A673 (cell line): ENCODE results near the gene WDR36.

ENCODE experiments used
- EZH2 ChIP-seq: fragments of 200-600 bp; sonication (generic); IDR thresholded peaks from 2 replicates; pipeline ENCODE4 v1.6.1; 2017; ENCODE audit warnings: borderline replicate concordance, low read depth, mild to moderate bottlenecking, mixed read lengths, antibody characterized with exemption, low read length; ENCODE audit not compliant: poor library complexity, severe bottlenecking
- TF ChIP-seq, protein P1 (sequence below): fragments of 300-800, 200-600 bp; sonication (generic); conservative IDR thresholded peaks from 2 replicates; pipeline ENCODE4 v1.5.1; 2017; ENCODE audit warnings: low read depth, mild to moderate bottlenecking, antibody characterized with exemption, low read length, moderate library complexity, mixed read lengths

DNA sequence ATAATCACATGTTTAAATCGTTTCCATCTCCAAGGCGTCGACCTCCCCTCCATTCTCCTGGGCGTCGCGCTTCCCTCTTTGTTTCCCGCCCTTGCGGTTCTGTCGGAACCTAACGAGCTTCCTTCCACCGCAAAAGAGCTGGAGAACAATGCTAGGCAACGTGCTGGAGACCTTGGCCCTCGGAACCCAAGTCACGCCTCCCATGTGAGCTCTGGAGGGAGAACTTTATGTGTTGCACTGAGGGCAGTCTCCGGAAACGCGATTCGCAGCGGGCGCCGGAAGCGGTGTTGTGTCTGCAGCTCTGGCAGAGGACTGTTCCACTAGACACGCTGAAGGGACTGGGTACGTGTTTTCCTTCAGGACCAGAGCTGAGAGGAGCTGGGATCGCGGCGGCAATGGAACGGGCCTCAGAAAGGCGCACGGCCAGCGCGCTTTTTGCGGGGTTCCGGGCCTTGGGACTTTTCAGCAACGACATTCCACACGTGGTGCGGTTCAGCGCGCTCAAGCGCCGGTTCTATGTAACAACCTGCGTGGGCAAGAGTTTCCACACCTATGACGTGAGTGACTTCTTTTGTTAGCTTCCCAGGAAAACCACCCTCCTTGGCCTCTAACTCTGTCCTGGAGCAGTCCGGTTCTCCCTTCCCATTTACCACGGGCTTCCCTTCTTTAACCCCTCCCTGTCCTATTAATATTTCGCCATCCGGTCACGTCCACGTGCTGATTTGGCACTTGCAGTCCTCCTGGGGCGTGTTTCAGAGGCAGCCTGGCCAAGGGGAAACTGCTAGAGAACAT lies at the start of gene WDR36:
- TF ChIP-seq, protein P1, sequence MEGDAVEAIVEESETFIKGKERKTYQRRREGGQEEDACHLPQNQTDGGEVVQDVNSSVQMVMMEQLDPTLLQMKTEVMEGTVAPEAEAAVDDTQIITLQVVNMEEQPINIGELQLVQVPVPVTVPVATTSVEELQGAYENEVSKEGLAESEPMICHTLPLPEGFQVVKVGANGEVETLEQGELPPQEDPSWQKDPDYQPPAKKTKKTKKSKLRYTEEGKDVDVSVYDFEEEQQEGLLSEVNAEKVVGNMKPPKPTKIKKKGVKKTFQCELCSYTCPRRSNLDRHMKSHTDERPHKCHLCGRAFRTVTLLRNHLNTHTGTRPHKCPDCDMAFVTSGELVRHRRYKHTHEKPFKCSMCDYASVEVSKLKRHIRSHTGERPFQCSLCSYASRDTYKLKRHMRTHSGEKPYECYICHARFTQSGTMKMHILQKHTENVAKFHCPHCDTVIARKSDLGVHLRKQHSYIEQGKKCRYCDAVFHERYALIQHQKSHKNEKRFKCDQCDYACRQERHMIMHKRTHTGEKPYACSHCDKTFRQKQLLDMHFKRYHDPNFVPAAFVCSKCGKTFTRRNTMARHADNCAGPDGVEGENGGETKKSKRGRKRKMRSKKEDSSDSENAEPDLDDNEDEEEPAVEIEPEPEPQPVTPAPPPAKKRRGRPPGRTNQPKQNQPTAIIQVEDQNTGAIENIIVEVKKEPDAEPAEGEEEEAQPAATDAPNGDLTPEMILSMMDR: no peak
- no peak for TF ChIP-seq EZH2
